K562 (cell line): Measurements from ENCODE around the gene CGNL1. TPM values are rescaled to one million over a fixed set of nuclear protein-coding genes. Genes with fewer than 3 reads are reported as not detected.

Experiments
- ATAC-seq: fragments of 200-7000 bp; cut with Tn5 transposase; 3 replicates; pipeline ENCODE4 v1.9.1; 2020; ENCODE audit warnings: moderate library complexity
- BruUV-seq: library from RNA; stranded (reverse); fragments of 400-500 nt; replicated peaks from 2 replicates; lab custom pipeline; 2021; lab: Mats Ljungman, UMichigan
- CTCF ChIA-PET: fragments of 300-600 bp; formaldehyde crosslinking; extraction: SDS; loops from one replicate; lab custom pipeline; 2021; ENCODE audit warnings: low intra/inter-chr PET ratio; lab: Yijun Ruan, JAX
- POLR2A ChIA-PET: fragments of 300-600, 350-650 bp; sonication (Branson Sonifier 250); formaldehyde crosslinking; extraction: SDS; loops from one replicate; lab custom pipeline; 2021; ENCODE audit warnings: antibody characterized with exemption, inconsistent platforms; lab: Yijun Ruan, JAX
- DNase-seq, 4 experiments: peaks; one replicate each; pipeline versions ENCODE4 v3.0.0 to v3.0.0-alpha.2; 2011 to 2018; ENCODE audit warnings: low spot score in 3 of 4, mixed read lengths in 3 of 4; ENCODE audit errors: extremely low read depth in 1 of 4
- FAIRE-seq: peaks from 2 replicates; lab custom pipeline; 2011; peaks lifted over from hg19 to GRCh38; lab: Jason Lieb, UNC
- H2AFZ ChIP-seq: 2 replicates; pipeline ENCODE4 v1.6.0; 2011; ENCODE audit warnings: low read depth, low read length, control low read depth, inconsistent platforms
- H3K27ac ChIP-seq: fragments of 200-600 bp; 3 replicates; pipeline ENCODE4 v1.8.0; 2011; ENCODE audit warnings: low read depth, mild to moderate bottlenecking, control low read depth, inconsistent platforms, low read length, moderate library complexity, mixed read lengths; ENCODE audit errors: extremely low read depth
- H3K27me3 ChIP-seq, 2 experiments: fragments of 300-600 bp in 1 of 2; 2 replicates in 1 of 2; 3 replicates in 1 of 2; pipeline versions ENCODE4 v1.6.0 to v1.8.0; 2011; ENCODE audit warnings: inconsistent platforms in 2 of 2, low read length in 2 of 2, mild to moderate bottlenecking in 1 of 2, mixed read lengths in 1 of 2, moderate library complexity in 1 of 2; ENCODE audit not compliant: control insufficient read depth in 2 of 2, insufficient read depth in 2 of 2
- H3K36me3 ChIP-seq: fragments of 300-600 bp; 3 replicates; pipeline ENCODE4 v1.8.0; 2011; ENCODE audit warnings: mild to moderate bottlenecking, low read length, inconsistent platforms; ENCODE audit not compliant: control insufficient read depth, insufficient read depth
- H3K4me1 ChIP-seq, 2 experiments: fragments of 200-600 bp in 1 of 2; replicated peaks in 1 of 2; 2 replicates in 1 of 2; 3 replicates in 1 of 2; pipeline versions ENCODE4 v1.5.1 to v1.8.0; 2011; ENCODE audit warnings: inconsistent platforms in 2 of 2, low read length in 2 of 2, mild to moderate bottlenecking in 1 of 2, mixed read lengths in 1 of 2, moderate library complexity in 1 of 2; ENCODE audit not compliant: control insufficient read depth in 2 of 2, insufficient read depth in 2 of 2
- H3K4me2 ChIP-seq: 2 replicates; pipeline ENCODE4 v1.6.1; 2011; ENCODE audit warnings: low read length, control low read depth, inconsistent platforms, mixed read lengths; ENCODE audit not compliant: insufficient read depth
- H3K4me3 ChIP-seq: fragments of 200-600 bp; sonication (generic), shearing (Covaris generic); 2 replicates; pipeline ENCODE4 v1.5.1; 2016; ENCODE audit warnings: control low read depth, inconsistent platforms
- H3K79me2 ChIP-seq: fragments of 200-600 bp; 3 replicates; pipeline ENCODE4 v1.8.0; 2011; ENCODE audit warnings: low read length, inconsistent platforms; ENCODE audit not compliant: control insufficient read depth, insufficient read depth
- H3K9ac ChIP-seq, 2 experiments: 2 replicates each; pipeline versions ENCODE4 v1.6.0 to v1.6.1; 2011; ENCODE audit warnings: low read depth in 2 of 2, low read length in 2 of 2, control low read depth in 1 of 2, inconsistent platforms in 1 of 2, mild to moderate bottlenecking in 1 of 2, mixed read lengths in 1 of 2; ENCODE audit not compliant: insufficient read depth in 1 of 2
- H3K9me1 ChIP-seq: one replicate; pipeline ENCODE4 v1.6.0; 2011; ENCODE audit warnings: inconsistent platforms, mild to moderate bottlenecking, low read length, moderate library complexity; ENCODE audit not compliant: control insufficient read depth, insufficient read depth
- H3K9me3 ChIP-seq: replicated peaks from 2 replicates; pipeline ENCODE4 v1.5.1; 2011; ENCODE audit warnings: low read depth, low read length, inconsistent platforms; ENCODE audit not compliant: control insufficient read depth, insufficient read depth
- H4K20me1 ChIP-seq: replicated peaks from 2 replicates; pipeline ENCODE4 v1.6.1; 2011; ENCODE audit warnings: low read length, inconsistent platforms, mixed read lengths; ENCODE audit not compliant: control insufficient read depth, insufficient read depth
- ZFPM2 ChIP-seq: fragments of 250-450 bp; sonication (Bioruptor Pico); IDR thresholded peaks from 2 replicates; pipeline ENCODE4 v1.5.1; 2022; ENCODE audit warnings: mild to moderate bottlenecking
- ZNF431 ChIP-seq: sonication (generic); formaldehyde crosslinking; IDR thresholded peaks from 2 replicates; pipeline ENCODE4 v1.8.0; 2022; ENCODE audit warnings: mild to moderate bottlenecking, missing genetic modification reagents
- ZNF449 ChIP-seq: fragments of 250-450 bp; sonication (Bioruptor Pico); IDR thresholded peaks from 2 replicates; pipeline ENCODE4 v1.8.0; 2022; ENCODE audit warnings: moderate library complexity, mild to moderate bottlenecking, inconsistent platforms
- in situ Hi-C: fragments of 300-500 bp; cut with MboI; formaldehyde crosslinking; loops from 4 replicates; pipeline ENCODE4 v1.15.0; 2018; ENCODE audit warnings: inconsistent platforms, mixed read lengths
- intact Hi-C: fragments of 100-400 bp; cut with micrococcal nuclease; formaldehyde crosslinking; loops from 2 replicates; pipeline ENCODE4 v1.14.2; 2022
- polyA plus RNA-seq, 8 experiments: library from polyadenylated mRNA; depleted of rRNA in 4 of 8; stranded (reverse) in 5 of 8; unstranded in 3 of 8; fragments of >200 nt; fragmentation: Nextera tagmentation in 2 of 8; fragmentation: Illumina TruSeq in 1 of 8; extraction: Ambion mirVana in 2 of 8; extraction: Trizol in 1 of 8; gene quantifications; 2 replicates each; pipeline versions ENCODE4 v1.2.1 to v1.2.3, GENCODE V29; 2011 to 2014; ENCODE audit warnings: inconsistent platforms in 1 of 8, missing spikeins in 1 of 8
- total RNA-seq, 7 experiments: library from RNA; depleted of rRNA in 6 of 7; stranded (reverse); fragments of >200 nt in 6 of 7; fragmentation: Illumina TruSeq in 2 of 7; extraction: Trizol in 2 of 7; gene quantifications; 2 replicates each; pipeline versions ENCODE4 v1.2.1 to v1.2.3, GENCODE V29; 2011 to 2021; ENCODE audit warnings: low replicate concordance in 1 of 7
- TF ChIP-seq, protein P1 (sequence below): fragments of 200-800 bp; sonication (Bioruptor generic); IDR thresholded peaks from 2 replicates; pipeline ENCODE4 v1.6.1; 2017; ENCODE audit warnings: missing genetic modification characterization, missing compliant biosample characterization

The CGNL1 gene
- total and polyA plus RNA-seq, 9 of the 15 experiments (the other 6 are each of a cell fraction or from before 2014, with no cell fraction given): 0.01 to 0.07 TPM; not detected in 7

GRCh38 chr15:57538265-57538529 lies 161.9 kb downstream of the CGNL1 start:
- no TSS peak for BruUV-seq
- H2AFZ ChIP-seq: no peak overlapping the region
- intact Hi-C loops: no loop called here
- ATAC-seq: no peak
- no peak for DNase-seq
- TF ChIP-seq ZFPM2 (CRISPR knock-in tag) (no peak), ZNF449 (CRISPR knock-in tag) (no peak), ZNF431 (no peak)
- TF ChIP-seq, protein P1, sequence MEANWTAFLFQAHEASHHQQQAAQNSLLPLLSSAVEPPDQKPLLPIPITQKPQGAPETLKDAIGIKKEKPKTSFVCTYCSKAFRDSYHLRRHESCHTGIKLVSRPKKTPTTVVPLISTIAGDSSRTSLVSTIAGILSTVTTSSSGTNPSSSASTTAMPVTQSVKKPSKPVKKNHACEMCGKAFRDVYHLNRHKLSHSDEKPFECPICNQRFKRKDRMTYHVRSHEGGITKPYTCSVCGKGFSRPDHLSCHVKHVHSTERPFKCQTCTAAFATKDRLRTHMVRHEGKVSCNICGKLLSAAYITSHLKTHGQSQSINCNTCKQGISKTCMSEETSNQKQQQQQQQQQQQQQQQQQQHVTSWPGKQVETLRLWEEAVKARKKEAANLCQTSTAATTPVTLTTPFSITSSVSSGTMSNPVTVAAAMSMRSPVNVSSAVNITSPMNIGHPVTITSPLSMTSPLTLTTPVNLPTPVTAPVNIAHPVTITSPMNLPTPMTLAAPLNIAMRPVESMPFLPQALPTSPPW (CRISPR knock-in tag): no peak
- TF ChIP-seq, all 486 proteins: peak for 0
- Histone ChIP-seq H3K4me3 (no peak overlapping the region), H3K27ac (no peak overlapping the region), H3K4me1 (no peaks in the 10 kb centered on the region), H3K9ac (no peak overlapping the region), H3K79me2 (no peaks in the 10 kb centered on the region), H3K9me3 (no peaks in the 10 kb centered on the region), H3K36me3 (no peaks in the 10 kb centered on the region), H3K9me1 (no peaks in the 10 kb centered on the region), H3K27me3 (peaks cover 3 to 43% of the 10 kb centered on the region in 2 experiments; a peak in 4 of 5 replicates), H4K20me1 (0 out of 2 replicates have a peak, but pooled peaks cover 5% of the 10 kb centered on the region), H3K4me2 (no peak overlapping the region)
- in situ Hi-C loops: loop anchor here (10.0 kb wide), 1 partner anchor 1043 kb away; no protein-coding TSS in a partner anchor
- CTCF ChIA-PET: no interaction called here
- no peak for FAIRE-seq
- POLR2A ChIA-PET: no interaction called here
